Erythroblast (primary cell): ENCODE measurements around the gene UPP2.

Source experiments
- GATA1 ChIP-seq: IDR thresholded peaks from 2 replicates; pipeline ENCODE4 v1.6.1; 2011; ENCODE audit warnings: low read depth, mild to moderate bottlenecking, control low read depth, low read length, moderate library complexity
- POLR2A ChIP-seq: IDR thresholded peaks from 2 replicates; pipeline ENCODE4 v1.6.1; 2011; ENCODE audit warnings: mild to moderate bottlenecking, low read length

GRCh38 chr2:158144914-158145625 is 43.4 kb downstream of the UPP2 start:
- TF ChIP-seq POLR2A (no peak), GATA1 (no peak)
